ENCODE data around the gene COQ5. TPM values are rescaled to one million over a fixed set of nuclear protein-coding genes. Genes with fewer than 3 reads are reported as not detected.

COQ5 gene
- total RNA-seq, 1 experiment from 2014 or later: 32.2 TPM

DNA sequence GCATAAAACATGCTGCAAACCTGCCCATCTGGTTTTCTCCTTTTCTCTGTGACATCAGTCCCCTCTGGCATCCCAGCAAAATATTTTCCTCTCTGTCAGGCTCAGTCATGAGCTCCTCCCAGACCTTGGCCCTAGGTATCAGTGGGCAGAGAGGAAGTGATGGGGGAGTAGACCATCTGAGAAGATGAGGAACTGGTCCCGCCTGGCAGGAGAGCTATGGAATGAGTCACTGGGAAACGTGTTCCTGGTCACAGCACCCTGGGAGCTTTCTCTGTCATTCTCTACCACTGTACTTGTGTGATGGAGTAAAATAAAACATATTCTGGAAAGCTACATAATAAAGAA lies 54.4 kb downstream of the COQ5 start:
- H3K4me2 ChIP-seq: peak overlapping the region; percentile 65
- no peak for TF ChIP-seq EZH2 (IDR thresholded peaks at IDR 0.05; ENCODE audit: low read depth)
- TF ChIP-seq, protein P1, sequence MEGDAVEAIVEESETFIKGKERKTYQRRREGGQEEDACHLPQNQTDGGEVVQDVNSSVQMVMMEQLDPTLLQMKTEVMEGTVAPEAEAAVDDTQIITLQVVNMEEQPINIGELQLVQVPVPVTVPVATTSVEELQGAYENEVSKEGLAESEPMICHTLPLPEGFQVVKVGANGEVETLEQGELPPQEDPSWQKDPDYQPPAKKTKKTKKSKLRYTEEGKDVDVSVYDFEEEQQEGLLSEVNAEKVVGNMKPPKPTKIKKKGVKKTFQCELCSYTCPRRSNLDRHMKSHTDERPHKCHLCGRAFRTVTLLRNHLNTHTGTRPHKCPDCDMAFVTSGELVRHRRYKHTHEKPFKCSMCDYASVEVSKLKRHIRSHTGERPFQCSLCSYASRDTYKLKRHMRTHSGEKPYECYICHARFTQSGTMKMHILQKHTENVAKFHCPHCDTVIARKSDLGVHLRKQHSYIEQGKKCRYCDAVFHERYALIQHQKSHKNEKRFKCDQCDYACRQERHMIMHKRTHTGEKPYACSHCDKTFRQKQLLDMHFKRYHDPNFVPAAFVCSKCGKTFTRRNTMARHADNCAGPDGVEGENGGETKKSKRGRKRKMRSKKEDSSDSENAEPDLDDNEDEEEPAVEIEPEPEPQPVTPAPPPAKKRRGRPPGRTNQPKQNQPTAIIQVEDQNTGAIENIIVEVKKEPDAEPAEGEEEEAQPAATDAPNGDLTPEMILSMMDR (conservative IDR thresholded peaks at IDR 0.05): no peak
- no peak overlapping the region; the same call in 1 of the 2 replicates for H3K4me3 ChIP-seq
- no peaks in the 10 kb centered on the region for H3K27me3 ChIP-seq (ENCODE audit: insufficient read depth, low read depth)
- peak overlapping the region; percentile 84 for H3K27ac ChIP-seq
- POLR2A ChIA-PET (ENCODE audit: unreplicated experiment): interaction anchor here (0.5 to 1.2 kb wide), 8 partner anchors 14 to 143 kb away, joined by 3 to 26 read pairs (median 5); partner anchors contain the start of genes DYNLL1 and POP5
- H3K9me2 ChIP-seq (ENCODE audit: insufficient read depth): no peaks in the 10 kb centered on the region
- BruUV-seq (replicated peaks): no TSS peak
- no peaks in the 10 kb centered on the region for H3K9me3 ChIP-seq (ENCODE audit: insufficient read depth, low read depth)
- H2AFZ ChIP-seq: no peak overlapping the region
- intact Hi-C loops (cut with micrococcal nuclease; ENCODE audit: unreplicated experiment): loop anchor here (1.0 to 2.0 kb wide), 2 partner anchors 20 to 60 kb away; partner anchors contain the start of gene RNF10
- CTCF ChIA-PET: interaction anchor here (0.5 to 1.2 kb wide), 4 partner anchors 21 to 350 kb away, joined by 3 to 5 read pairs (median 4); partner anchors contain the start of genes DYNLL1 and RPLP0
- H3K4me1 ChIP-seq (replicated peaks; ENCODE audit: insufficient read depth): peaks cover 56% of the 10 kb centered on the region
- peaks cover 43% of the 10 kb centered on the region for H3K79me2 ChIP-seq (ENCODE audit: low read depth)
- H3K36me3 ChIP-seq (ENCODE audit: low read depth): no peaks in the 10 kb centered on the region
- peaks cover 32% of the 10 kb centered on the region for H3F3A ChIP-seq (ENCODE audit: insufficient read depth, low read depth)
- peak; percentile 87 to 98 for DNase-seq
- H4K20me1 ChIP-seq (ENCODE audit: insufficient read depth): no peaks in the 10 kb centered on the region

DNA sequence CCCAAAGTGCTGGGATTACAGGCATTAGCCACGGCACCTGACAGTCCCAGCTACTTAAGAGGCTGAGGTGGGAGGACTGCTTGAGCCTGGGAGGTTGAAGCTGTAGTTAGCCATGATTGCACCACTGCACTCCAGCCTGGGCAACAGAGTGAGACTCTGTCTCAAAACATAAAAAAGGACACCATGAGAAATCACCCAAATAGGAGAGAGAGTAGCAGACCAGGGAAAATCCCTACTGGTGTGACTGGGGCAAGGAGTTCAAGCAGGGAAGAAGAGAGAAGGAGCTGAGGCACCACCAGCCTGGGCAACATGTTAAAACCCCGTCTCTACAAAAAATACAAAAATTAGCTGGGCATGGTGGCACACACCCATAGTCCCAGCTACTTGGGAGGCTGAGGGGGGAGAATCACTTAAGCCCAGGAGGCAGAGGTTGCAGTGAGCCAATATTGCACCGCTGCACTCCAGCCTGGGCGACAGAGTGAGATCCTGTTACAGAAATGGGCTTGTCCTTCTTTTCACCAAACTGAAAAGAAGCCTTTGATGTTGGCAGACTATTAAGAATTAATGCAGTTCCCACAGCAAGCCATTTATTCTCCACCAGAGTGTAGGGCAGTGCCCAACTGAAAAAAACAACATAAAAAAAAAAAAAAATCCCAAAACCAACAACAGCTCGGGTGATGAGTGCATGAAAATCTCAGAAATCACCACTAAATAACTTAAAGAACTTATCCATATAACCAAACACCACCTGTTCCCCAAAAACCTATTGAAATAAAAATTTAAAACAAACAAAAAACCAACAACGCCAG lies 54.9 kb downstream of the COQ5 start:
- H3K27me3 ChIP-seq (ENCODE audit: insufficient read depth, low read depth): no peaks in the 10 kb centered on the region
- H3K9me2 ChIP-seq (ENCODE audit: insufficient read depth): no peaks in the 10 kb centered on the region
- no peaks in the 10 kb centered on the region for H4K20me1 ChIP-seq (ENCODE audit: insufficient read depth)
- peak overlapping the region; percentile 18; the same call in 1 of the 2 replicates for H3K4me3 ChIP-seq
- CTCF ChIA-PET: interaction anchor here (0.5 to 1.2 kb wide), 5 partner anchors 21 to 351 kb away, joined by 3 to 5 read pairs (median 4); partner anchors contain the start of genes DYNLL1 and RPLP0
- POLR2A ChIA-PET (ENCODE audit: unreplicated experiment): interaction anchor here (0.5 to 1.2 kb wide), 9 partner anchors 15 to 605 kb away, joined by 3 to 26 read pairs (median 5); partner anchors contain the start of genes DYNLL1 and POP5
- H3K27ac ChIP-seq: peak overlapping the region; percentile 84
- no peak for TF ChIP-seq EZH2 (IDR thresholded peaks at IDR 0.05; ENCODE audit: low read depth)
- TF ChIP-seq, protein P1 (conservative IDR thresholded peaks at IDR 0.05): no peak
- H3F3A ChIP-seq (ENCODE audit: insufficient read depth, low read depth): peaks cover 30% of the 10 kb centered on the region
- BruUV-seq (replicated peaks): no TSS peak
- H2AFZ ChIP-seq: no peak overlapping the region
- no peaks in the 10 kb centered on the region for H3K9me3 ChIP-seq (ENCODE audit: insufficient read depth, low read depth)
- intact Hi-C loops (cut with micrococcal nuclease; ENCODE audit: unreplicated experiment): loop anchor here (1.0 to 2.0 kb wide), 2 partner anchors 21 to 60 kb away; partner anchors contain the start of gene RNF10
- peaks cover 46% of the 10 kb centered on the region for H3K79me2 ChIP-seq (ENCODE audit: low read depth)
- H3K36me3 ChIP-seq (ENCODE audit: low read depth): no peaks in the 10 kb centered on the region
- peaks cover 54% of the 10 kb centered on the region for H3K4me1 ChIP-seq (replicated peaks; ENCODE audit: insufficient read depth)
- DNase-seq: peak in 1 of 2 experiments; percentile 65
- peak overlapping the region; percentile 65 for H3K4me2 ChIP-seq

DNA sequence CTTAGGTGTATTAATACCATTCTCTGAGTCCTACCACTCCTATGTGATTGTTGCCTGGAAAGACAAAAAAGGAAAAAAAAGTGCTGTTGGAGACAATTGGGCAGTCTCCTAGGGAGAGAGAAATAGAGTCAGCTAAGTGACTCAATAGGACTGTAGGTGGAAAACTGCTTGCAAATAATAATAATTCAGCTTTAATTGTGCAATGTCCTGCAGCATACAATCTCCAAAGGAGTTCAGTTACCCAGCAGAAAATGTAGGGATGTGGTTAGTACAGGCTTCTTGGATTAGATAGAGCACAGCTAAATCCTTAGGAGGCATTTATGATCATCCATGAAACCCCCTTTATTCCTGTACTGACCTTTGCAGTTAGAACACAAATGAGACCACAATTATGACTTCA lies 56.4 kb downstream of the COQ5 start:
- H3F3A ChIP-seq (ENCODE audit: insufficient read depth, low read depth): peaks cover 31% of the 10 kb centered on the region
- H2AFZ ChIP-seq: no peak overlapping the region
- no peak overlapping the region for H3K4me3 ChIP-seq
- no TSS peak for BruUV-seq (replicated peaks)
- peaks cover 60% of the 10 kb centered on the region for H3K4me1 ChIP-seq (replicated peaks; ENCODE audit: insufficient read depth)
- peaks cover 61% of the 10 kb centered on the region for H3K79me2 ChIP-seq (ENCODE audit: low read depth)
- ChIA-PET POLR2A (ENCODE audit: unreplicated experiment) (interaction anchor here (0.6 kb wide), 1 partner anchor 155 kb away, joined by 6 read pairs; no protein-coding TSS in a partner anchor), CTCF (interaction anchor here (1.1 kb wide), 1 partner anchor 23 kb away, joined by 4 read pairs; no protein-coding TSS in a partner anchor)
- H4K20me1 ChIP-seq (ENCODE audit: insufficient read depth): peaks cover 8% of the 10 kb centered on the region
- DNase-seq: no peak
- H3K27me3 ChIP-seq (ENCODE audit: insufficient read depth, low read depth): no peaks in the 10 kb centered on the region
- H3K9me2 ChIP-seq (ENCODE audit: insufficient read depth): no peaks in the 10 kb centered on the region
- H3K36me3 ChIP-seq (ENCODE audit: low read depth): no peaks in the 10 kb centered on the region; the same call in 1 of the 2 replicates
- no peak for TF ChIP-seq EZH2 (IDR thresholded peaks at IDR 0.05; ENCODE audit: low read depth)
- TF ChIP-seq, protein P1 (conservative IDR thresholded peaks at IDR 0.05): no peak
- intact Hi-C loops (cut with micrococcal nuclease; ENCODE audit: unreplicated experiment): no loop called here
- H3K9me3 ChIP-seq (ENCODE audit: insufficient read depth, low read depth): no peaks in the 10 kb centered on the region
- peak overlapping the region; percentile 65; the same call in 1 of the 2 replicates for H3K4me2 ChIP-seq
- peak overlapping the region; percentile 84 for H3K27ac ChIP-seq

Measured in PC-9 (cell line).